ENCODE measurements around the gene A1BG. TPM values are rescaled to one million over a fixed set of nuclear protein-coding genes. Genes with fewer than 3 reads are reported as not detected.

A1BG gene
- total RNA-seq, 3 donors from 2014 or later: 2.0 to 3.7 (median 2.7) TPM

DNA sequence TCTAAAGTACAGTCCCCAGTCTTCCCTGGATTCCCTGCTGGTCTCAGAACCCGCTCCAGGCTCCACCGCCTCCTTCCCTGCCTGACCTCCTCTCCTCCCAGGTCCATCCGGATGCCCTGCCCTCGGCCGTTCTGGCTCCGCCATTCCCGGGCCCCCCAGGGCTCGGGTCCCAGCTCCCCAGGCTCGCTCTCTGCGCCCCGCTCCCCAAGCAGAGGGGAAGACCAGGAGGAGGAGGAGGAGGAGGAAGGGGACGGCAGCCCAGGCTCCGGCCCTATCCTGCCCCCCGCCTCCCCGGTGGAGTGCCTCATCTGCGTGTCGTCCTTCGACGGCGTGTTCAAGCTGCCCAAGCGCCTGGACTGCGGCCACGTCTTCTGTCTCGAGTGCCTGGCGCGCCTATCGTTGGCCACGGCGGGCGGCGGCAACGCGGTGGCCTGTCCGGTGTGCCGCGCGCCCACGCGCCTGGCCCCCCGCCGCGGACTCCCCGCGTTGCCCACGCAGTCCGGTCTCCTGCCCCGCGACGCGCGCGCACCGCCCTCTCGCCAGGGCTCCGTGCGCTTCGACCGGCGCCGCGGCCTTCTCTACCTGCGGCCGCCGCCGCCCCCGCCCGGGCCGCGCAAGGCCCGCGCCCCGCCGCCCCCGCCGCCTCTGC lies 42.8 kb upstream of the A1BG start:
- DNase-seq: peak in 1 of 3 donors; percentile 31
- TF ChIP-seq, protein P1, sequence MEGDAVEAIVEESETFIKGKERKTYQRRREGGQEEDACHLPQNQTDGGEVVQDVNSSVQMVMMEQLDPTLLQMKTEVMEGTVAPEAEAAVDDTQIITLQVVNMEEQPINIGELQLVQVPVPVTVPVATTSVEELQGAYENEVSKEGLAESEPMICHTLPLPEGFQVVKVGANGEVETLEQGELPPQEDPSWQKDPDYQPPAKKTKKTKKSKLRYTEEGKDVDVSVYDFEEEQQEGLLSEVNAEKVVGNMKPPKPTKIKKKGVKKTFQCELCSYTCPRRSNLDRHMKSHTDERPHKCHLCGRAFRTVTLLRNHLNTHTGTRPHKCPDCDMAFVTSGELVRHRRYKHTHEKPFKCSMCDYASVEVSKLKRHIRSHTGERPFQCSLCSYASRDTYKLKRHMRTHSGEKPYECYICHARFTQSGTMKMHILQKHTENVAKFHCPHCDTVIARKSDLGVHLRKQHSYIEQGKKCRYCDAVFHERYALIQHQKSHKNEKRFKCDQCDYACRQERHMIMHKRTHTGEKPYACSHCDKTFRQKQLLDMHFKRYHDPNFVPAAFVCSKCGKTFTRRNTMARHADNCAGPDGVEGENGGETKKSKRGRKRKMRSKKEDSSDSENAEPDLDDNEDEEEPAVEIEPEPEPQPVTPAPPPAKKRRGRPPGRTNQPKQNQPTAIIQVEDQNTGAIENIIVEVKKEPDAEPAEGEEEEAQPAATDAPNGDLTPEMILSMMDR (IDR thresholded peaks at IDR 0.05): no peak
- H3K4me1 ChIP-seq (ENCODE audit: low read depth): peaks cover 12% of the 10 kb centered on the region
- H3K36me3 ChIP-seq (ENCODE audit: low read depth): peaks cover 10% of the 10 kb centered on the region
- H3K9me3 ChIP-seq: no peaks in the 10 kb centered on the region
- intact Hi-C loops (cut with DNase I, micrococcal nuclease): no loop called here
- peak; percentile 9 for ATAC-seq
- H3K4me3 ChIP-seq: no peak overlapping the region

DNA sequence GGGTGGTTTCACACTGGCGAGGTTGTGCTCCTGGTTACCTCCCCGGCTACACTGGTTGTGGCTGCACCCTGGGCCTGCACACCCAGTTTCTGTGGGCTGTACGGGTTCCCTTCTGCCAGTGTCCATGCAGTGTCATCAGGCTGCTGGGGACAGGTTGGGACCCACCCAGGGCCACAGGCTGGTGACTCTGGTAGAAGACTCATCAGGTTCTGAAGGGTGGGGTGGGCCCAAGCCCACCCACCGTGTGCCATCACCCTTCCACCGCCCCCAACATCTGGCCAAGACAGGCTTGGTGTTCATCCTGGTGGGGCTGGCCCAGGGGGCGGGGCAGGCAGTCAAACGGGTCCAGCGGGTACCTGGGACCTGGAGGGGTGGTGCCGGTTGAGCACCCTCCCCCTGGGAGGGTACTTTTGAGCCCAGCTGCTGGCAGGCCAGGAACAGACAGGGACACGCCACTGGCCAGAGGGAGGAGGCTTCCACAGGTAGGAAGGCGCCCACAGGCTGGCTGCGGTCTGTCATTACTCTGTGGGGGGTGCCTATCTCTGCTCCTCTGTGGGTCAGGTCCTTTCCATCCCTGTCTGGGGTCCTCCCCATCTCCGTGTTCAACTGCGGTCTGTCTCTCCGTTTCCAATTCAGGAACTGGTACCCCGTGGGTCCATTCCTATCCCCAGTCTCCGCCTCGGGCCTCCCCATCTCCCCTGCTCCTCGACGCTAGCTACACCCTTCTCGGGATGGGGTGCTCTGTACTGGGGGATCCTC lies 42.1 kb upstream of the A1BG start, which contains the start of gene RNF225:
Gene RNF225, plus strand, starts transcription at position 437 of the 759 bp plus-strand sequence. CDS start 434 bp downstream, outside the sequence.
- Histone ChIP-seq H3K36me3 (ENCODE audit: low read depth) (peaks cover 8% of the 10 kb centered on the region), H3K4me1 (ENCODE audit: low read depth) (peaks cover 12% of the 10 kb centered on the region), H3K9me3 (no peaks in the 10 kb centered on the region), H3K4me3 (no peak within 1 kb of the TSS)
- ATAC-seq (peak; percentile 68), DNase-seq (peak in 2 of 3 donors; percentile 53 to 76)
- intact Hi-C loops (cut with DNase I, micrococcal nuclease): no loop called here
- TF ChIP-seq, protein P1 (IDR thresholded peaks at IDR 0.05): no peak

DNA sequence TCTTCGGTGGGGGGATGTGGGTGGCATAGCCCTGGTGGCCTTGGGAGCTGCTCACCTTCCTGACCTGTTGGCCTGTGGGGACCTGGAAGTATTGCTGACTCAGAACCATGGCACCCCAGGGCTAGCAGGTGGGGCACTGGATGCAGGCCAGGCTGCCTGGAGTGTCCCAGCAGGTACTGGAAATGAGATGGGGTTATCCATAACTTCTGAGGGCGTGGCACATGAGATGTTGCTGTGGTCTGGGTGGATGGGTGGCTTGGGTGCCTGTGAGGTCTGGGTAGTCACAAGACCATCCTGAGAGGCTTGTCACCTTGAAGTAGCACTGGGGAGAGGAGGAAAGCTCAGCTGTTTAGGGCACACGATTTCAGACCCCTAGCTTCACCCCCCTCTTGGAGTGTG lies 41.5 kb upstream of the A1BG start:
- peaks cover 12% of the 10 kb centered on the region for H3K4me1 ChIP-seq (ENCODE audit: low read depth)
- DNase-seq: no peak
- no peak overlapping the region for H3K4me3 ChIP-seq
- TF ChIP-seq, protein P1 (IDR thresholded peaks at IDR 0.05): no peak
- ATAC-seq: peak; percentile 18
- H3K36me3 ChIP-seq (ENCODE audit: low read depth): peaks cover 8% of the 10 kb centered on the region
- intact Hi-C loops (cut with DNase I, micrococcal nuclease): no loop called here
- no peaks in the 10 kb centered on the region for H3K9me3 ChIP-seq

DNA sequence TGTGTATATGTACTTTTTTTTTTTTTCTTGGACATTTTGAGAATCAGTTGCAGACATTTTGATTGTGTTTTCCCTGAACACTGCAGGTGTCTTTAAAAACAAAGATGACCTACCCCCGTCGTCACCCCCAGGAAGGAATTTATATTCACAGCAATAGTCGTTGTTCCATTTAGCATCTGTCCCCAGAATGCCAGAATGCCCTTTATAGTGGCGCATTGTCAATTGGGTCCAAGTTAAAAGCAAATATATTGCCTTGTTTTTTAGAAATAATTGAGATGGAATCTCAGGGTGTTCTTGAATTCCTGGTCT lies 40.4 kb upstream of the A1BG start:
- TF ChIP-seq, protein P1 (IDR thresholded peaks at IDR 0.05): no peak
- peaks cover 8% of the 10 kb centered on the region for H3K36me3 ChIP-seq (ENCODE audit: low read depth)
- DNase-seq: no peak
- intact Hi-C loops (cut with DNase I, micrococcal nuclease): no loop called here
- H3K9me3 ChIP-seq: no peaks in the 10 kb centered on the region
- ATAC-seq: no peak
- H3K4me3 ChIP-seq: no peak overlapping the region
- H3K4me1 ChIP-seq (ENCODE audit: low read depth): peaks cover 12% of the 10 kb centered on the region

DNA sequence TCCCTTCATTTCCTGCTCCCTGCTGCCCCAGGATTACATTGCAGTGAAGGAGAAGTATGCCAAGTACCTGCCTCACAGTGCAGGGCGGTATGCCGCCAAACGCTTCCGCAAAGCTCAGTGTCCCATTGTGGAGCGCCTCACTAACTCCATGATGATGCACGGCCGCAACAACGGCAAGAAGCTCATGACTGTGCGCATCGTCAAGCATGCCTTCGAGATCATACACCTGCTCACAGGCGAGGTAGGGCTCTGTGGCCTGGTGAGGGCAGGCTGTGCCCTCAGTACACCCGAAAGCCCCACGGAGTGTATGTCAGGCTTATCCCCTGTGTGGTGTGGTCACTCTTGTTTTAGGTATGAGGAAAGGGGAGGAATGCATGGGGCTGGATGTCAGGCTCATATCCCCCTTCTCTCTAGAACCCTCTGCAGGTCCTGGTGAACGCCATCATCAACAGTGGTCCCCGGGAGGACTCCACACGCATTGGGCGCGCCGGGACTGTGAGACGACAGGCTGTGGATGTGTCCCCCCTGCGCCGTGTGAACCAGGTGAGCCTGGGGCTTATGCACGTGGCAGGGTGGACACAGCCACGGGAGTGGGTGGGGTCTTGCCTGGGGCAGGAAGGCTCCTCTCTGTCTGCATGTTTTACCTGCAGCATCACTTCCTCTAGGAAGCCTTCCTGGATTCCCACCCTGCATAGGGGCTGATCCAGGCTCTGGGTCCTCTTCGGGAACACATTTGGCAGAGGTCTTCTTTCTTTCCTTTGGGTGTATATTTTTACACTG lies 39.8 kb upstream of the A1BG start:
- no peak for ATAC-seq
- intact Hi-C loops (cut with DNase I, micrococcal nuclease): no loop called here
- H3K4me3 ChIP-seq: no peak overlapping the region
- peaks cover 14% of the 10 kb centered on the region for H3K4me1 ChIP-seq (ENCODE audit: low read depth)
- TF ChIP-seq, protein P1 (IDR thresholded peaks at IDR 0.05): no peak
- H3K36me3 ChIP-seq (ENCODE audit: low read depth): peaks cover 8% of the 10 kb centered on the region
- no peaks in the 10 kb centered on the region for H3K9me3 ChIP-seq
- no peak for DNase-seq
